GM23248 (cell line): ENCODE data around the gene H6PD. TPM values are rescaled to one million over a fixed set of nuclear protein-coding genes. Genes with fewer than 3 reads are reported as not detected.

Experiments
- DNase-seq: peaks from one replicate; pipeline ENCODE4 v3.0.0-alpha.2; 2015
- H2AFZ ChIP-seq: fragments of 200-600 bp; sonication (generic); 2 replicates; pipeline ENCODE4 v1.6.1; 2016; ENCODE audit warnings: antibody characterized with exemption
- H3F3A ChIP-seq: fragments of 200-600 bp; sonication (generic); 2 replicates; pipeline ENCODE4 v1.6.1; 2016; ENCODE audit warnings: mild to moderate bottlenecking, antibody characterized with exemption, mixed run types; ENCODE audit not compliant: insufficient read depth
- H3K27ac ChIP-seq: fragments of 200-600 bp; sonication (generic); 2 replicates; pipeline ENCODE4 v1.5.1; 2016; ENCODE audit warnings: mild to moderate bottlenecking
- H3K27me3 ChIP-seq: fragments of 200-600 bp; sonication (generic); replicated peaks from 2 replicates; pipeline ENCODE4 v1.6.1; 2016; ENCODE audit warnings: mild to moderate bottlenecking; ENCODE audit not compliant: insufficient read depth
- H3K36me3 ChIP-seq: fragments of 200-600 bp; sonication (generic); 2 replicates; pipeline ENCODE4 v1.6.1; 2016; ENCODE audit warnings: low read depth, mild to moderate bottlenecking
- H3K4me1 ChIP-seq: fragments of 200-600 bp; sonication (generic); 2 replicates; pipeline ENCODE4 v1.6.1; 2016; ENCODE audit warnings: mild to moderate bottlenecking; ENCODE audit not compliant: insufficient read depth
- H3K4me2 ChIP-seq: fragments of 200-600 bp; sonication (generic); one replicate; pipeline ENCODE4 v1.6.1; 2016; ENCODE audit warnings: mild to moderate bottlenecking; ENCODE audit not compliant: unreplicated experiment
- H3K4me3 ChIP-seq: fragments of 200-600 bp; sonication (generic); 2 replicates; pipeline ENCODE4 v1.5.1; 2016; ENCODE audit warnings: mild to moderate bottlenecking
- H3K79me2 ChIP-seq: fragments of 200-600 bp; sonication (generic); 2 replicates; pipeline ENCODE4 v1.6.1; 2016; ENCODE audit warnings: mild to moderate bottlenecking; ENCODE audit not compliant: insufficient read depth
- H3K9ac ChIP-seq: fragments of 200-600 bp; sonication (generic); 2 replicates; pipeline ENCODE4 v1.6.1; 2016; ENCODE audit warnings: mild to moderate bottlenecking
- H3K9me2 ChIP-seq: fragments of 200-600 bp; sonication (generic); 2 replicates; pipeline ENCODE4 v1.6.1; 2016; ENCODE audit warnings: mixed run types, mild to moderate bottlenecking, moderate library complexity; ENCODE audit not compliant: insufficient read depth
- H3K9me3 ChIP-seq: fragments of 200-600 bp; sonication (generic); one replicate; pipeline ENCODE4 v1.6.1; 2017; ENCODE audit warnings: low read depth
- H4K20me1 ChIP-seq: fragments of 200-600 bp; sonication (generic); 2 replicates; pipeline ENCODE4 v1.6.0; 2016; ENCODE audit not compliant: insufficient read depth
- EZH2 ChIP-seq: fragments of 200-600 bp; sonication (generic); IDR thresholded peaks from 2 replicates; pipeline ENCODE4 v1.6.1; 2018; ENCODE audit warnings: antibody characterized with exemption, mild to moderate bottlenecking; ENCODE audit not compliant: insufficient read depth, poor library complexity, severe bottlenecking
- EZH2phosphoT487 ChIP-seq: fragments of 200-600 bp; sonication (generic); IDR thresholded peaks from 2 replicates; pipeline ENCODE4 v1.6.1; 2018; ENCODE audit warnings: antibody characterized with exemption, moderate library complexity, mild to moderate bottlenecking, low read depth; ENCODE audit not compliant: insufficient read depth
- WGBS, 2 experiments: methylation state at CpG; one replicate each; pipeline ENCODE4 v1.1.6; 2015 to 2017; ENCODE audit warnings: low lambda C conversion rate in 2 of 2, low coverage in 1 of 2; ENCODE audit errors: missing lambda C conversion rate in 2 of 2; 5-methylcytosine and 5-hydroxymethylcytosine counted together
- in situ Hi-C: fragments of 300-500 bp; cut with MboI; formaldehyde crosslinking; loops from 2 replicates; pipeline ENCODE4 v1.15.0; 2020
- polyA plus RNA-seq: library from polyadenylated mRNA; unstranded; fragments of >200 nt; fragmentation: Nextera tagmentation; extraction: Ambion mirVana; gene quantifications from 2 replicates; pipeline ENCODE4 v1.2.1, GENCODE V29; 2016
- total RNA-seq: library from RNA; depleted of rRNA; stranded (reverse); fragments of >200 nt; shearing (Covaris generic); gene quantifications from 2 replicates; pipeline ENCODE4 v1.2.3, GENCODE V29; 2014

The H6PD gene
- total and polyA plus RNA-seq, 2 experiments from 2014 or later: 16.1 to 29.6 TPM

DNA sequence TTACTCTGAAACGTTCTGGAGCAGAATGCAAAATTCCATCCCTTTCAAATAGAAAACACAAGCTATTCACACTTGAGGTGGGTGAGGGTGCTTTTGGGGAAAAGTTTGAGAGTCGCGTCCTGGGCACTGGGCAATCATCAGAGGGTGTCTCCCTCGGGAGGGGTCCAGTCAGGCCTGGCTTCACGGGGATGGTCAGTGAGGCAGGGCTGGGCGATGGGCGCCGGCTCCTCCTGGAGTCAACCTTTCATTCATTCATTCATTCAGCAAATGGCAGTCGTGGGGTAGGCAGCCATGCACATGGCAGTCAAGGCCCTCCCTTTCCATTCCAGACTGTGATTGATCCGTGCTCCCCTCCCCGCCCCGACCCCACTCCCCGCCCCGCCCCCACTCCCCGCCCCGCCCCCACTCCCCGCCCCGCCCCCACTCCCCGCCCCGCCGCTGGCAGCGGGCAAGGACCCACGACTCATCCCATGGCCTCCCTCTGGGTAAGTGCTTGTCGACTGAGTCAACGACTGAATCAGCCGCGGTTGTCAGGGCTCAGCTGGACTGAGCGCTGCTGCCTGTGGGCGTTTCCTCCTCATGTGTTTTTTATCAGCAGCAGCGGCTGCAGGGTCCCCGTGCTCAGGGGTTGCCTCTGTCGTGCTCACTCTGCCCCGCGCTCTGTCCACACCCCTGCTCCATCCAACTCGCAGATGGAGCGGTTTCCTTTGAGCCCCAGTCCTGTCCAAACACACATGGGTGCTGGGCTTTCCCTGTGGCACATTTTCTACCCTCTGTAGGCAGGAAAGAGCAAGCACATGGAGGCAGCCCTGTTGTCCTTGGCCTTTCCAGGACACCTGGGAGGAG, 45.7 kb downstream of the H6PD start:
- Histone ChIP-seq H3K36me3 (no peaks in the 10 kb centered on the region), H3K4me3 (peak overlapping the region; percentile 25), H3K79me2 (no peaks in the 10 kb centered on the region), H4K20me1 (no peaks in the 10 kb centered on the region), H3K27me3 (no peaks in the 10 kb centered on the region), H3K27ac (peak overlapping the region; percentile 75), H3K9me2 (no peaks in the 10 kb centered on the region), H3F3A (peaks cover 10% of the 10 kb centered on the region), H3K9me3 (no peaks in the 10 kb centered on the region), H3K9ac (peak overlapping the region; percentile 62), H2AFZ (peak overlapping the region; percentile 53), H3K4me2 (peak overlapping the region; percentile 51), H3K4me1 (peaks cover 54% of the 10 kb centered on the region)
- DNase-seq: peak; percentile 99
- TF ChIP-seq EZH2 (no peak), EZH2phosphoT487 (no peak)
- in situ Hi-C loops: loop anchor here (10.0 kb wide), 1 partner anchor 205 kb away; no protein-coding TSS in a partner anchor
- 19 to 21% methylated on average over 30 to 36 of the region's 36 CpGs for WGBS, 2 experiments

DNA sequence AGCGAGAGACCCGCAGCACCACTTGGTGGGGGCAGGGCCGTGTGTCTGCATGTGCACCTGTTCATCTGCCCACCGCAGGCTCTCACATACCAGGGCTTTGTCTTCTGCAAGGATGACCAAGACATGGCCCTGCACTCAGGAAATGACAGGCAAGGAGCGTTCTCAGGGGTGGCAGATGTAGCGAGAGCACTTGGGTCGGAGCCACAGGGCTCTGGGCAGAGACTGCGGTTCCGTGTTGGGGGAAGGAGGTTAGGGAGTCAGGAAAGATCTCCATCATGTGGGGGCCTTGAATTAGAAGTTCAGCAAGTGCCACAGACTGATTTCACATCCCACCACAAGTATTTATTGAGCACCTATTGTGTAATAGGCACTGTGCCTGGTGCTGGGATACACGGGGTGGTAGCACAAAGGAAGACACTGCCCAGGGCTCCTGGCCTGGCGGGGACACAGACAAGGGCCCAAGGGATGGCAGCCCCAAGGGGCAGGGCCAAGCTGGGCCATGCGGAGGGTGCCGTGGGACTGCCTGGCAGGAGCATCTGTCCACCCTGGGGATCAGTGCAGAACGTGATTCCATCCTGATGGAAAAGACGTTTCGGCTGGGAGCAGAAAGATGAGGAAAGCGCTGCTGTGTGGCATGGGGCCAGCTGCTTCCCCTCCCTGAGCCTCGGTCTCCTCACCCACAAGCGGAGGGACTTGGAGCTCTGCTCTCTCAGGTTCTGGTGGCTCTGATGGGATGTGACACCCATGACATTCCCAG, 46.7 kb downstream of the H6PD start:
- Histone ChIP-seq H3K9me3 (no peaks in the 10 kb centered on the region), H3K9me2 (no peaks in the 10 kb centered on the region), H3K27me3 (no peaks in the 10 kb centered on the region), H3F3A (peaks cover 10% of the 10 kb centered on the region), H3K36me3 (no peaks in the 10 kb centered on the region), H3K9ac (peak overlapping the region; percentile 62), H2AFZ (0 out of 2 replicates have a peak overlapping the region, but pooled peaks have one; percentile 10), H3K27ac (peak overlapping the region; percentile 75), H3K4me3 (no peak overlapping the region; the same call in 1 of the 2 replicates), H3K79me2 (no peaks in the 10 kb centered on the region), H3K4me1 (peaks cover 44% of the 10 kb centered on the region), H3K4me2 (peak overlapping the region; percentile 51), H4K20me1 (no peaks in the 10 kb centered on the region)
- 49 to 57% methylated on average over 19 of the region's 19 CpGs for WGBS, 2 experiments
- peak; percentile 66 for DNase-seq
- in situ Hi-C loops: loop anchor here (10.0 kb wide), 1 partner anchor 204 kb away; no protein-coding TSS in a partner anchor
- TF ChIP-seq EZH2 (no peak), EZH2phosphoT487 (no peak)

DNA sequence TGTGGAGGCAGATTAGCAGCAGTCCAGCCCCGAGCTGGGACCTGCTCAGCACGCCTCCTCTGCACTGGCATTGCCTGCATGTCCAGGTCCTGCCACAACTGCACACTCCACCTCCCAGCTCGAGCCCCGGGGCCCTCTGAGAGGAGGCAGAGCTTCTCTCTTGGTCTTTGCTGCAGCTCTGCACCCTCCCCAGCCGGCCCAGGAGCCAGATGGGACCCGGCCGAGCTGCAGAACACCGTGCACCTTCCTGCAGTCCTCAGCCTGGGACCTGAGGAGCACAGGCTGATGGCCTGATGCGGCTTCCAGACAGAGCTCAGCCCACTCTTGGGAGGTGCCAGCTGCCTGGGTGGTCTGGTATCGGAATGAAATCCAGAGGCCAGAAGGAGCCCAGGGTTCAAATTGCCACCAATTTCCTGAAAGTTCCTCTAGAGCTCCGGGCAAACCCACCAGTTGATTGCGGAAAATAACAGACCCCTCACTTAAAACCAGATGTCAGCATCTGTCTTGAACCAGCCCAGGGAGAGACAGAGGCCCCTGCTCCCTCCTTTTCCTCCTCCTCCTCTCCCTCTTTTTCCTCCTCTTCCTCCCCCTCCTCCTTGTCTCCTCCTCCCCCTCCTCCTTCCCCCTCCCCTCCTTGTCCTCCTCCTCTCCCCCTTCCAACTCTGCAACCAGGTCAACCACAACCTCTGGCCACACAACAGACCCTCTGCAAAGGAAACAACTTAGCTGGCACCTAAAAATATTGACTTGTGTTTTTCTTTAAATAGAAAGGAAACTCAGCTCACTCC, 47.5 kb downstream of the H6PD start:
- peak; percentile 48 for DNase-seq
- H3K27me3 ChIP-seq: no peaks in the 10 kb centered on the region
- WGBS, 2 experiments: 23 to 31% methylated on average over 12 of the region's 12 CpGs
- H2AFZ ChIP-seq: peak overlapping the region; percentile 10; the same call in 1 of the 2 replicates
- TF ChIP-seq EZH2: no peak
- TF ChIP-seq EZH2phosphoT487: no peak
- peaks cover 43% of the 10 kb centered on the region for H3K4me1 ChIP-seq
- H3K9ac ChIP-seq: 0 out of 2 replicates have a peak overlapping the region, but pooled peaks have one; percentile 14
- H4K20me1 ChIP-seq: no peaks in the 10 kb centered on the region
- no peak overlapping the region for H3K4me2 ChIP-seq
- H3K36me3 ChIP-seq: no peaks in the 10 kb centered on the region
- H3K79me2 ChIP-seq: no peaks in the 10 kb centered on the region
- H3K9me2 ChIP-seq: no peaks in the 10 kb centered on the region
- peaks cover 10% of the 10 kb centered on the region for H3F3A ChIP-seq
- in situ Hi-C loops: loop anchor here (10.0 kb wide), 1 partner anchor 203 kb away; no protein-coding TSS in a partner anchor
- H3K9me3 ChIP-seq: no peaks in the 10 kb centered on the region
- H3K27ac ChIP-seq: no peak overlapping the region
- no peak overlapping the region for H3K4me3 ChIP-seq

- no peak overlapping the region for H3K9ac ChIP-seq
- H3K27me3 ChIP-seq: no peaks in the 10 kb centered on the region
- no peaks in the 10 kb centered on the region for H3K79me2 ChIP-seq
- no peaks in the 10 kb centered on the region for H3K9me2 ChIP-seq
- H3K4me3 ChIP-seq: no peak overlapping the region
- H2AFZ ChIP-seq: no peak overlapping the region; the same call in 1 of the 2 replicates
- H3K27ac ChIP-seq: no peak overlapping the region
- no peak for DNase-seq
- peaks cover 10% of the 10 kb centered on the region for H3F3A ChIP-seq
- H3K9me3 ChIP-seq: no peaks in the 10 kb centered on the region
- TF ChIP-seq EZH2 (no peak), EZH2phosphoT487 (no peak)
- WGBS, 2 experiments: 52% methylated on average over 4 of the region's 4 CpGs
- in situ Hi-C loops: loop anchor here (10.0 kb wide), 1 partner anchor 202 kb away; no protein-coding TSS in a partner anchor
- no peaks in the 10 kb centered on the region for H4K20me1 ChIP-seq
- H3K4me1 ChIP-seq: peaks cover 43% of the 10 kb centered on the region
- H3K4me2 ChIP-seq: no peak overlapping the region
- H3K36me3 ChIP-seq: no peaks in the 10 kb centered on the region
Measured at GRCh38 chr1:9282696-9282955, 48.1 kb downstream of the H6PD start.
